GM12892 (cell line): Measurements from ENCODE around the gene NPPA.

Experiments used
- POLR2A ChIP-seq: IDR thresholded peaks from 2 replicates; pipeline ENCODE4 v1.6.1; 2011; ENCODE audit warnings: low read depth, low read length, control low read depth
- POLR2AphosphoS5 ChIP-seq: IDR thresholded peaks from 2 replicates; pipeline ENCODE4 v1.6.1; 2011; ENCODE audit warnings: low read depth, low read length, control low read depth
- TAF1 ChIP-seq: IDR thresholded peaks from 2 replicates; pipeline ENCODE4 v1.6.1; 2011; ENCODE audit warnings: low read depth, mild to moderate bottlenecking, control low read depth, low read length, borderline replicate concordance

GRCh38 chr1:11806307-11806936, 41.2 kb downstream of the NPPA start:
- TF ChIP-seq POLR2A, result no peak
- TF ChIP-seq POLR2AphosphoS5, result no peak
- no peak for TF ChIP-seq TAF1
